Fibroblast of skin of right biceps (primary cell): Measurements from ENCODE around the gene GUK1.
A peak's percentile ranks its signal among the peaks of the same experiment; 100 is the strongest.

ENCODE experiments used
- DNase-seq: peaks from one replicate; pipeline ENCODE4 v3.0.0-alpha.2; 2013

Gene GUK1

DNA sequence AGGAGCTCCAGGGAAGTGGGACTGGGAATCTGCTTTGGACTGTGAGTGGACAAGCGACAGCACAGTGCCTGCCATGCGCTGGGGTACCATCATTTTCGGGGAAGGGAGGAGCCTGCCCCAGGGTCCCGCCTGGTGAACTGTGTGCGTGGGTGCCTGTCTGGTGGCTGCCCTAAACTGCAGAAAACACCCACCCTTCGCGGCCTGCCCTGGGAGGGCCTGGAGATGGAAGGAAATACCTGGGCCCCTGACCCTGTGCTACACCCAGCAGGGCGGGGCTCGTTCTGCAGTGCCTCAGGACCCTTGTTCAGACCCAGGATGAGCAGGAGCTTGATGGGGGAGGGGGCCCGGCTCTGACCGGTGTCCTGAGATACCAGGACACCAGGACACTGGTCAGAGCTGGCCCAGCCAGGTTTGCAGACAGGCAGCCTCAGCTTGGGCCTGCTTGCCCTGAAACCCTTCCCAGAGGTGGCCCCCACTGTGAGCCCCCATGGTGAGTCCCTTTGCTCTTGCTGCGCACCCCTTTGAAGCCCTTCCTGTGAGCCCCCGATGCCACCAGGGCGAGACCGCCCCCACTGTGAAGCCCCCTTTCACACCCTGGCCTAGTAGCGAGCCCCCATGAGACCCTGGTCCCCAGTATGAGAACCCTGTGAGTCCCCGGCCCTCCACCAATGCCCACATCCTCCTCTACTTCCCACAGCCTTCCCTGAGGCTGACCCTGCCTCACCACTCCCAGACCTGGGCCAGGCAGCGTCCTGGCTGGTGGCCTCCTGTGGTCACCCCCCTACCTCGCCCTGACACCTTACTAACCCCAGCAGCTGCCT is 12.2 kb downstream of the GUK1 start:
- no peak for DNase-seq

DNA sequence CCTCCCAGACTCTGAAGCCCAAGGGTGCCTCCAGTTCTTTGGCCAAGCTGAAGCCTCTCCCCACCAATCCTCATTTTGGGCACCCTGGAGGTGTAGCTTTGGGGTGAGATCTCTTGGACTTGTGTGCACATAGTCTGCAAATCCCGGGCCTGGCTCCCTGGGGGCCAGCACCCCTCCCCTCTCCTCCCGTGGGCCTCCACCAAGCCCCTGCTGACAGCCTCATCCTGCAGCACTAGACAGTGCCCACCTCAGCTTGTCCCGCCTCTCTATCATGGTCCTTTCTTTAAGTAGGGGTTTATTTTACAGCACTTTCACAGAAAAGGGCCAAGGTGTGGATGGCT is 12.8 kb downstream of the GUK1 start:
- DNase-seq = no peak

DNA sequence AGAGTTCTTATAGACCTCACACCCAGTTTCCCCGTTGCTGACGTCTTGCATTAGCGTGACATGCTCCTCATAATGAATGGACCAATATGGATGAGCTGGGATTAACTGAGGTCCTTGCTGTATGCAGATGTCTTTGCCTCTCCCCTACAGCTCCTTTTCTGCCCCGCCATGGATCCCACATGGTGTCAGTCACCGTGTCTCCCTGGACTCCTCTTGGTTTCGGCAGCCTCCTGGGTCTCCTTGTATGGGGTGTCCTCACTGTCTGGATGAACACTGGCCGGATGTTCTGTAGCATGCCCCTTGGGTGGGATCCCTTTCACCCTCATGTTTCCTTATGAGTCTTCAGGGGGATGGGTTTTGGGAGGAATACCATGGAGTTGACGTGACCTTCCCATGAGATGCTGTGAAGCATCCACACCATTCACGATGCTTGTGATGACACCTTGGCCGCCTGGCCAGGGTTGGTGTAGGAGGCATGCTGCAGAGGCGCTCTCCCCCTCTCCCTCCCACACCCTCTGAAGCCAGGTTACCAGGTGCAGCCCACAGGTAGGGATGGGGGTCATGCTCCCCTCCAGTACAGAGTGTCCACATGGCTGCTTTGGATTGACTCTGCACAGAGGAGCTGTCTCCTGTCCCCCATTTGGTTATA is 14.1 kb downstream of the GUK1 start:
- DNase-seq = no peak

DNA sequence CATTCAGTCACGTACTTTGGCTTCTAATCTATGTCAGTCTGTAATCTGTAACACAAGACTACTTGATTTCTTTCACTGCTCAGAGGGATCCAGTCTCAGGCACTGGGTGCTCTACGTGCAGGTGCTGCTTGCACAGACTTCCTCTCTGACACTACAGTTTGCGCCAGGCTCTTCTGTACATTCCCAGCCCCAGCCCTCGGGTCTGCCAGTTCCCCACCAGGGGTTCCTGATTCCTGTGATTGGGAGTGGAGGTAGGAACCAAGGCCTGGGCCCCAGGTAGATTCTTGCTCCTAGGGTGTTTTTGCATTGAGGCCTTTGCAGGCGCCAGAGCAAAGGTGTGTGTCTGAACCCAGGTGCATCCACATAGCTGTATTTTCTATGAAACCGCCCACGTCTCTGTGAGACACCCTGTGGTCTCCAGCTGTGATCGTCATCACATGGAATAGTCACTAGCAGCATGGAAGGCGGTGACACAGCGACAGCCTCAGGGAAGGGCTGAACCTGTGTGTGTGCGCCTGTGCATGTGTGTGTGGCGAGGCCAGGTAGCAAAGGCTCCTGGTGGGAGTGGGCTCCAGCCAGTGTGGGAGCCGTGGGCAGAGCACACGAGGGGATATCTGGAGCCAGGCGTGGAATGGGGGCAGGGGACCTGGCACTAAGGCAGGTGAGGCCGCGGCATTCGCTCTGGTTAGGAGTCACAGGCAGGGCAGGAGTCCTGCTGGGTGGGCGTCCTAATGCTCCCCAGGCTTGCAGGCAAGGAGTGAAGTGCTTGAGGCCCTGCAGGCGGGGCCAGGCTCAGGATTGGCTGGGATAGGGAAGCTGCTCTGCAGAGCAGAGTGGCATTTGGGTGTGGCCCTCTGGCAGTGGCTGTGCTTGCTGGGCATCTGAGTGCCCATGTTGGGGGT is 14.8 kb downstream of the GUK1 start:
- no peak for DNase-seq

DNA sequence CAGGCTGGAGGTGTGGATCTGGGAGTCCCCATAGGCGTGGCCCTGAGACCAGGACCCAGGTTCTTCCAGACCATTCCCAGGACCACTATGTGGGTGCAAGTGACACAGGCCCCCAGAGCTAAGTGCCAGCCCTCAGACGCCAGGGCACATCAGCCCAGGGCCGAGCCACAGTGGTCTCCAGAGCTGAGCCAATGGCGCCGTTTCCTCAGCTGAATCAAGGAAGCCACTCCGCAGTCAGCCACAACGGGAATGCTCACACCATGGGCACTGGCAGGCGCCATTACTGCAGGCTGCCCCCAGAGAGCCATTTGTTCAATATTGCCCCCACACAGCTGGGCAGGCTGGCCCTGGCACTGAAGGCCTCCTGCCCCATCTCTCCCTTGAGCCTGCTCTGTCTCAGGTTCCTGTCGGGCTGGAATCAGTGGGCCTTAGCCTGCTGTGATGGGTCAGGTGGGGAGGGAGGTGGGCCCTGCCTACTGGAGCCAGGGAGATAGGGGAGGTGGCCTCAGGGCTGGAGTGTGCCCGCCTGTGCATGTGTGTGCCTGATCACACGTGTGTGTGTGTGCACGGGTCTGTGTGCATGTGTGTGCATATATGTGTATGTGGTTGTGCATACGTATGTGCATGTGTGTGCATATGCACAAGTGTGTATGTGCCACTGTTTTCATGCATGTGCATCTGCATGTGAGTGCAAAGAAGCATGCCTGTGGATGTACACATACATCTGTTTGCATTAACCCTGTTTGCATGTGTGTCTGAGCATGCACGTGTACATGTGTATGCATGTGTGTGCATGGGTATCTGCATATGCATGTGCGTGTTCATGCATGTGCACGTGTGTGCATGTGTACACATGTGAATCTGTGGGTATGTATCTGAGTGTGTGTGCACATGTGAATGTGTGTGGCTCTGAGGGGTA is 15.8 kb downstream of the GUK1 start:
- DNase-seq = no peak

DNA sequence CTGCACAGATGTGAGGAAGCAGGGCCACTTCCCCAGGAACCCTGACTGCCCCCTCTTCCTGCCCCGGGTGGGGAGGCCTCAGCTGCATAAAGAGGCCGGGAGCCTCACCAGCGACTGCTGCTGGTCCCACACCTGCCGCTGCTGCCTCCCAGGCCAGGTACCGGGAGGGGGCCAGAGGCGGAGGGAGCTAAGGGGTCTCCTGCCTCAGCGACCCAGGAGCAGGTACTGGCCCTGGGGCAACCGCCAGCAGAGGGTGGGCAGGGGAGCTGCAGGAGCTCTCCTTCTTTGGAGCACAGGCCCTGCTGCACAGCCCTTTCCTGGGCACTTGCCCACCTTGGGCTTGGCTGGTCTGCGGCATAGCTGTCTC is 16.4 kb downstream of the GUK1 start:
- DNase-seq = no peak

DNA sequence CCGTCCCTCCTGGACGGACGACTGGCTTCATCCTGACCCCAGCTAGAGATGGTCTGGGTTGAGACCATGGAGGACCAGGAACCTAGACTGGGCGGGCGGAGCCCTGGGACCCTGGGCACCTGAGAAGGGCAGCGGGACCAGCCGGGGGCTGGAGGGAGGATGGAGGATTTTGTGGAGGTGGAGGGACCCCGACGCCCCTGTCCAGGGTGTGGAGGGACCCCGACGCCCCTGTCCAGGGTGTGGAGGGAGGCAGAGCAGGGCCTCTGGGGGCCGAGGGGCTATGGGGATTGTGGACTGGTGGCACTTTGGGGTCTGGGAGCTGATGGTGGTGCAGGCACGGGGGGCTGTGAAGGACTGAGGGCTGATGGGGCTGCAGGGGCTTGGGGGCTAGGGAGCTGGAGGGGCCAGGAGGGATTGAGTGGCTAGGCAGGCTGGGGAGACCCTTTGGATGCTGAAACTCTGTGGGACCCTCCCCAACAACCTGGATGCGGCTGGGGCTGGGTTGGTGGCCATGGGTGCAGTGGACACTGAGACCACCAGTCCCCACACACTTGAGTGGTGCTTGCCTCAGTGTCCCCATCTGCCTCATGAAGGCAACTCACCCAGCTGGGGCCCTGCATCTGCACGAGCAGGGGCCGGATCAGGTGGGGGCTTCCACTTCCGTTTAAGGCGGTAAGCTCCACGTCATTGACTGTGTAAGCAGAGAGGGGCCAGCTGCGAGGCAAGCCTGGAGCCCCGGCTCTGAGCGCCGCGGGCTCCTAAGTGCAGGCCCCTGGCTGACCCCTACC is 17.1 kb downstream of the GUK1 start:
- no peak for DNase-seq

DNA sequence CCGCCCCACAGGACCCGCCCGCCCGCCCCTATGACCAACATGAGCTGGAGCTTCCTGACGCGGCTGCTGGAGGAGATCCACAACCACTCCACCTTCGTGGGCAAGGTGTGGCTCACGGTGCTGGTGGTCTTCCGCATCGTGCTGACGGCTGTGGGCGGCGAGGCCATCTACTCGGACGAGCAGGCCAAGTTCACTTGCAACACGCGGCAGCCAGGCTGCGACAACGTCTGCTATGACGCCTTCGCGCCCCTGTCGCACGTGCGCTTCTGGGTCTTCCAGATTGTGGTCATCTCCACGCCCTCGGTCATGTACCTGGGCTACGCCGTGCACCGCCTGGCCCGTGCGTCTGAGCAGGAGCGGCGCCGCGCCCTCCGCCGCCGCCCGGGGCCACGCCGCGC is 17.6 kb downstream of the GUK1 start:
- DNase-seq = no peak

DNA sequence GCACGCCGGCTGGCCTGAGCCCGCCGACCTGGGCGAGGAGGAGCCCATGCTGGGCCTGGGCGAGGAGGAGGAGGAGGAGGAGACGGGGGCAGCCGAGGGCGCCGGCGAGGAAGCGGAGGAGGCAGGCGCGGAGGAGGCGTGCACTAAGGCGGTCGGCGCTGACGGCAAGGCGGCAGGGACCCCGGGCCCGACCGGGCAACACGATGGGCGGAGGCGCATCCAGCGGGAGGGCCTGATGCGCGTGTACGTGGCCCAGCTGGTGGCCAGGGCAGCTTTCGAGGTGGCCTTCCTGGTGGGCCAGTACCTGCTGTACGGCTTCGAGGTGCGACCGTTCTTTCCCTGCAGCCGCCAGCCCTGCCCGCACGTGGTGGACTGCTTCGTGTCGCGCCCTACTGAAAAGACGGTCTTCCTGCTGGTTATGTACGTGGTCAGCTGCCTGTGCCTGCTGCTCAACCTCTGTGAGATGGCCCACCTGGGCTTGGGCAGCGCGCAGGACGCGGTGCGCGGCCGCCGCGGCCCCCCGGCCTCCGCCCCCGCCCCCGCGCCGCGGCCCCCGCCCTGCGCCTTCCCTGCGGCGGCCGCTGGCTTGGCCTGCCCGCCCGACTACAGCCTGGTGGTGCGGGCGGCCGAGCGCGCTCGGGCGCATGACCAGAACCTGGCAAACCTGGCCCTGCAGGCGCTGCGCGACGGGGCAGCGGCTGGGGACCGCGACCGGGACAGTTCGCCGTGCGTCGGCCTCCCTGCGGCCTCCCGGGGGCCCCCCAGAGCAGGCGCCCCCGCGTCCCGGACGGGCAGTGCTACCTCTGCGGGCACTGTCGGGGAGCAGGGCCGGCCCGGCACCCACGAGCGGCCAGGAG is 18.3 kb downstream of the GUK1 start:
- DNase-seq = no peak

DNA sequence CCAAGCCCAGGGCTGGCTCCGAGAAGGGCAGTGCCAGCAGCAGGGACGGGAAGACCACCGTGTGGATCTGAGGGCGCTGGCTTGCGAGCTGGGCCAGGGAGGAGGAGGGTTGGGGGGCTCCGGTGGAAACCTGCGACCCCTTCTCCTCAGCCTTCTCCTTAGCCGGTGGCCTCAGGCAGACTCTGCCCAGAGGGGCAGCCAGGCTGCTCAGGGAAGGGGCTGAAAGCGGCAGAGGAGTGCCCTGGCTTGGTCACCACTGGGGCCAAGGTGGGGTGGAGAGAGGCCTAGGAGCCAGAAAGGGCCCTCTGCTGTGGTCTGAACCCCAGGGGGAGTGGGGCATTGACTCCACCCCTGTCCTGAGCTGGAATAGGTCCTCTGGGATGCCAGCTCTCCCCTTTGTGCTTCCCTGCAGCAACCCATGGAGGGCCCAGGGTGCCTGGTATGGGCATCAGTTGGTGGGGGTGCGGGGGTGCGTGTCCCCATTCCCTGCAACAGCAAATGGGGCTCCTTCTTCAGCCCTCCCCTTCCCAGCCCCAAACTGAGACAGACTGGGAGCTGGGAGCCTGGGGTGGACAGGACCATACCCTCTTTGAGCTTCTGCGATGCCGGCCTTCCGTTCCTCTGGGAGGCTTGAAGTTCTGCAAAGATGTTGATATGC is 19.1 kb downstream of the GUK1 start:
- DNase-seq = no peak

DNA sequence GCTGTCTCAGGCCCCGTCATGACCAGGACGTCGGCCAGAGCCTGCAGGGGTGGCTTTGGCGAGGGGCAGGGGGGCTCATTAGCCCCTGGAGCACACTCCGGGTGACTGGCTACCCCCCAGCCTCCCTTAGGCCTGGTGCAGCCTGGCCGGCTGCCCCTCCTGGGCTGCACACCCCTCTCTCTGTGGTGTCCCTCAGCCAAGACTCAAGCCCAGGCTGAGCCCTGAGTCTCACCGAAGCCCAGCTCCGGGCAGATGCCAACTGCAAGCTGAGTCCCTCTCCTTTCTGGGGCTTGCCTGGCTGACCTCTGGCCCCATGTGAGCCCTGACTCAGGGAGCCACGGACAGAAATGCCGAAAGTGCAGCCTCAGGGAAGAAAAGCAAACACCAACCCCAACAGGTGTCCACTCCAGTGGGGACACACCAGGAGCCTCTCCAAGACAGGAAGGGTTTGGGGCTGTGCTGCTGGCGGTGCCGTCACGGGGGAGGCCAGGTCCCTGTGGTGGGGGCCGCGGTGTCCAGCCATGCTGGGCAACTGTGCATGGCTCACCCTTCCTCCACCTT is 20.2 kb downstream of the GUK1 start:
- no peak for DNase-seq

DNA sequence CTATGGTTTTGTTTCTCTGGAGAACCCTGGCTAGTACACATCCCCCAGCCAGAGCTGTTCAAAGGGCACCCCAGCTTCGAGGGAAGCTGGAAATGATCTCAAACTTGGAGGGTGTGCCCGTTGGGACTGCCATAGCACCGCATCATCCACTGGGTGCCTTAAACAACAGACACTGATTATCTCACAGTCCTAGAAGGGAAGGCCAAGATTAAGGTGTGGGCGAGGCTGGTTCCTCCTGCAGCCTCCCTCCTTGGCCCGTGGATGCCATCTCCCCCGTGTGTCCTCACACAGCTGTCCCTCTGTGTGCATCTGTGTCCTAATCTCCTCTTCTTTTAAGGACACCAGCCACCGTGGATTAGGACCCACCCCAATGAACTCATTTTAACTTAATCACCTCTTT is 21.3 kb downstream of the GUK1 start:
- DNase-seq = no peak

DNA sequence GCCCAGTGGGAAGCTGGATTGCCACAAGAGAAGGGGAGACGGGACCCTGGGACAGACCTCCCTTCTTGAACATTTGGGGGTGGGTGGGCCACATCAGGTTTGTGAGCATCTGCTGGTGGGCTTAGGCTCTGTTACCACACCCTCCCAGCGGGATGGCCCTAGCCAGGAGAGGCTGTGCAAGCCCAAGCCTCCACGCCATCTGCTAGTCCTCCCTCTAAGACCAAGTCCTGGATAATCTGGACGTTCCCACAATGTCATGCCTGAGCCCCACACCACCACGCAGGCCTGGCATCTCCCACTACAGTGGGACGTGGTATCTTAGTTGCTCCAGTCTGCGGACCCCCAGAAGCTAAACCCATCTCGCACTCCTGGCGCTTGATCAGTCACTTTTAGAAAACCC is 21.8 kb downstream of the GUK1 start:
- DNase-seq = no peak

DNA sequence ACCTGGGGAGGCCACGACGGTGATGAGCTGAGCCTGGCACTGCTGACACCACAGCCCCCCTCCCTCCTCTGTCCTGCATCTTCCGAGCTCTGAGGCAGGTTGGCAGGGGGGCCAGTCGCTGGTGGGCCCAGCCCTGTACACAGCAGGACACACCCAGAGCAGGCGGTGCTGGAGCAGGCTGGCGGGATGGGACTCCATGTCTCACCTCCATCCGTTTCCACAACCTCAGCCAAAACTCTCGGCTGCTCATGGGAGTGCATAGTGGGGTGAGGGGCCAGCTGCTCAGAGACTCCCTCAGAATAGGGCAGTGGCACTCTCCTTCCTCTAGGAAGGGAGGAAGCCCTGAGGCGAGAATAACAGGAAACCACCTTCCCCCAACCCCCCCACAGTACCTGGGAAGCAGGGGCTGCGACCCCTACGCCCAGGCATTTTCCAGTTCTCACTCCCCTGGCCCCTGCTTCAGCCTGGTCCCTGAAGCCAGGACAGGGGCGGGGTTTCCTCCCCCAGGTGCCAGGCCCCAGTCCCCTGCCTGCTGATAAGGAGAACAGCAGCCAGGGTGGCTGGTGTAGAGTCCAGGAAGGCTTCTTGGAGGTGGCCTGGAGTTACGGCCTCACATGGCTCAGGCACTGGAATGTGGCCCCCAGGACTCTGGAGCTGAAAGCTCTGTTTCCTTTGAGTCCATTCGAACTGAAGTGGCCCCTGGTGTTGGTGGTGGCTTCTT is 22.4 kb downstream of the GUK1 start:
- peak; percentile 44 for DNase-seq

DNA sequence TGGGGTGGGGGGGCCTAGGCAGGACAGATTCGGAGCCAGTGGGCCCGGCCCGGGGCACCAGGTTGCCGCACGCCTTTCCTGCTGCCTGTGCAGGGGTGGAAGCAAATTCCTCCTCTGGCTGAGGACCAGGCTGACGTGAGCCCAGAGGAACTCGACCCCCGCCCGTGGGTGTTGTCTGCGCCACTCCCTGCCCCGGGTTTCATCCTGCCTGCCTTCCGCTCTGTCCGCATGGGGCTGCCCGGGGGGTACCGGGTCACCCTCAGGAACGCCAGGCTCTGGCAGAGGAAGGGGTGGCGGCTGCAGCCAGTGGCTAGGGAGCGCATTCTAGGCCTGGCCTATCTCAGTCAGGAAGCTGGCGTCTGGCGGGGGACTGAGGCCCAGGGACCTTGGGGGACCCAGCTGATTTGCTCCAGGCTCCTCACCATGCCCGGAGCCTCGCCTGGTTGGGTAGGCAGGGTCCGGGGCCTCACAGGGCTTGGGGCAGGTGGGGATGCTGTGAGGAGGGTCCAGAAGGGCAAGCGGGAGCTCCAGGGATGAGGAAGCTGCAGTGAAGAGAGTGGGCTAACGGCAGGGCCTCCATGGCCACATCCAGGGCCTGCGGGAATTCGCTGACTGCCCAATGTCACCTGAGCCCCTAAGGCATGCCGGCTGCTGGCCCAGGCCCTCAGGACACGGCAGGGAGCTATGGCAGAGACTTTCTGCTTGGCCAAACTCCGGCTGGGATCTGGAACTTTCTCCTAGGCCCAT is 23.1 kb downstream of the GUK1 start:
- DNase-seq = peak; percentile 37

DNA sequence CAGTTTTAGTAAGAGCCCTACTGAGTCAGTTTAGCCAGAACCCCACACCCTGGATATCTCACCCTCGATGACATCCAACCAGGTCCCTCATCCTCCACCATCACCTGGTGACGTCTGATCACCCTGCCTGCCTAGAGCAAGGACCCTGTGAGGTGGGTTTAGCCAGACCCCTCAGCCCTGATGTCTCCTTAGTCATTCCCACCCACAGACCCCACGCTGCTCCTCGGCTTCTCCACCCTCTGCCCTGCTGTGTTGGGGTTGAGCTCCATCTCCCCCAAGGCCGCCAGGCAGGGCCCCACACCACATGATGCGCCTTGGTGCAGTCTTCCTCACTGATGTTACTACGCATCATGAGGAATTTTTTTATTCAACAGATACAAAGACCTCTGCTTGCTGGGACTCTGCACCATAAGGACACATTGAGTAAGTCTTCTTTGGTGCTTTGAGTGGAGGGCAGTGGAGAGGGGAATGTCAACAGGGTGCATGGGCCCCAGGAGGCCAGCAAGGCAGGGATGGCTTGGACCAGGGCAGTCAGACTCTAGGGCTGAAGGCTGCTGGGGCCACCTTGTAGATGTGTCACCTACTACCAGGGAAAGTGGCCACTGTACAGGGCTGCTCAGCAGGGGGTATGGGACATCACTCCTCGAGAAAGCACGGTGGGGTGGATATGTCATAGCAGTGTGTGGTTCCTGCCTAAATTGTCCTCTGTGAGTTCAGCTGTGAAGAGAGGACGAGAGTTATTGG is 23.9 kb downstream of the GUK1 start:
- DNase-seq = no peak

DNA sequence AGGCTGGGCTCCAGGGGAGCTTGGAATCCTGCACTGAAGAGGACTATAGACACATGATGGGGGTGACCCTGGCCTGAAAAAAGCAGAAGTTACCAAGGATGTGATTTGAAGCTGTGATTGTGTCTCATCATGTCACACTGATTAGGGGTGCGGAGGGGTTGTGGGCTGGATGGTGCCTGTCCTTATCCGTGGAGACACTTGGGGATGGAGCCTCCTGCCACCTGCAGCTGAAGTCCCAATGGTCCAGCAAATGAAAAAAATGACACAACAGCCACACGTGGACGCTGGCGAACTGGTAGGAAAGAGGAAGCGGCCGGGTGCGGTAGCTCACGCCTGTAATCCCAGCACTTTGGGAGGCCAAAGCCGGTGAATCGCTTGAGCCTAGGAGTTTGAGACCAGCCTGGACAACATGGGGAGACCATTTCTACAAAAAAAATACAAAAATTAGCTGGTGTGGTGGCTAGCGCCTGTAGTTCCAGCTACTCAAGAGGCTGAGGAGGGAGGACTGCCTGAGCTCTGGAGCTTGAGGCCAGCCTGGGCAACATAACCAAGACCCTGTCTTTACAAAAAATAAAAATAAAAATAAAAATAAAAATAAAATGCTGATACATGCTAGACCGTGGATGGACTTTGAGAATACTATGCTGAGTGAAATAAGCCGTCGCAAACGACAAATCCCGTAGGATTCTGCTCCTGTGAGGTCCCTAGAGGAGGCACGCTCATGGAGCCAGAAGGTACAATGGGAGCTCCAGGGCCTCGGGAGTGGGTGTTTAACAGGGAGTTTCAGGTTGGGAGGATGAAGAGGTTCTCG is 24.7 kb downstream of the GUK1 start:
- DNase-seq = no peak
